Measurements from ENCODE around the gene C1orf232. TPM values are rescaled to one million over a fixed set of nuclear protein-coding genes. Genes with fewer than 3 reads are reported as not detected.
A peak's percentile ranks its signal among the peaks of the same experiment; 100 is the strongest.

C1orf232 gene
- total and polyA plus RNA-seq, 2 of the 13 experiments (the other 11 are each of a cell fraction or from before 2014, with no cell fraction given): not detected

DNA sequence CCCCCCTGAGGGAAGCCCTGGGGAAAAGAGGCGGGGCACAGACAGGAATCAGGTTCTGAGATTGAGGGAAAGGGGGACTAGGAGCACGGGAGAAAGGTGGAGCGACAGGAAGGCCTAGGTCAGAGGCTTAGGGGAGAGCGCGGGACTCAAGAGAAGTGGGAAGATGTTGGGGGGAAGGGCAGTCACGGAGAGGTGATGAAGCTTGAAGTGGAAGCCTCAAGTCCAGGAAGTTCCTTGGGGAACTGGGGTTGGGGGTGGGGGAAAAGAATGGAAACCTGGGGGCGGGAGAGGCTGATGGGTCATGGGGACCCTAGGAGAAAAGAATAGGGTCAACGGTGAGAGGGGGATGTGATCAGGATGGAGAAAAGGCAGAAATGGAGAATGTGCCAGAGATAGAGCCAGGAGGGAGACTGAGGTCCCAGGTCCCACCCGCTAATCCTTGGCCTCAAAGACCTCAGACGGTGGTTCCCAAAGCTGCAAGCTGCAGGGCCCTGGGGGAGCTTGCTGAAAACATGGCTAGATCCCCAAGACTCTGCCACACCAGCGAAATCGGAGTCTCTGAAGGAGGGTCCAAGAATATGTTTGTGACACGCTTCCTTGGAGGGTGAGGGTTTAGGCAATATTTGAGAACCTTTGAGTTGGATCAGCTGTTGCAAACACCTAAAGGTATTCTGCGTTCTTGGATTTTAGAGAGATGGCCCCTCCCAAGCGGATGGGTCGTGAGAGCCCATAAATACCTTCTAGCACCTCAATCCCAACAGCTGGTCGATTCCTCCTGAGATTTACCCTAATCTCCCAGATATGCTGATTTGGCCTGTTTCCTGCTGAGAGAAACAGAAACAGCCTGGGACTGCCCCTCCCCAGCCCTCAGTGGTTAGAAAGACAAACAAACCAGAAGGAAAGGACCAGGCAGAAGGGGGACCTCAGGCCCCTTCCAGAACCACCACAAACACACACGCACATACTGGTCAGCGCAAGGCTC, 3.6 kb downstream of the C1orf232 start:
- Histone ChIP-seq H3K36me3 (replicated peaks in 1 of 2; ENCODE audit: control insufficient read depth in 1 of 2, insufficient read depth in 2 of 2, low read length in 2 of 2) (no peaks in the 10 kb centered on the region), H3K4me3 (replicated peaks in 1 of 3; ENCODE audit: insufficient read depth in 1 of 3, low read depth in 2 of 3, low read length in 3 of 3) (peak overlapping the region; percentile 50 to 76 (median 64); a peak in 4 of 6 replicates), H4K20me1 (ENCODE audit: insufficient read depth, low read length) (no peaks in the 10 kb centered on the region), H3K27me3 (ENCODE audit: control insufficient read depth in 1 of 2, insufficient read depth in 2 of 2, low read length in 2 of 2) (peaks cover 8 to 43% of the 10 kb centered on the region in 2 experiments; a peak in 4 of 5 replicates), H3K9me3 (ENCODE audit: low read length) (no peaks in the 10 kb centered on the region), H2AFZ (ENCODE audit: low read length) (no peak overlapping the region), H3K27ac (ENCODE audit: extremely low read length, insufficient read depth, low read length) (no peak overlapping the region), H3K4me1 (ENCODE audit: insufficient read depth, low read length) (peaks cover 40% of the 10 kb centered on the region), H3K4me2 (ENCODE audit: low read depth, low read length) (peak overlapping the region; percentile 89), H3K9ac (ENCODE audit: insufficient read depth, low read depth, low read length) (peak overlapping the region; percentile 39; the same call in 1 of the 2 replicates), H3K79me2 (ENCODE audit: insufficient read depth, low read length) (peaks cover 2% of the 10 kb centered on the region)
- no TSS peak for BruUV-seq (replicated peaks)
- DNase-seq (ENCODE audit: low spot score) (no peak), FAIRE-seq (no peak), ATAC-seq (no peak)
- in situ Hi-C loops (cut with HindIII; ENCODE audit: extremely low pct_ligation_motif_present, low pct_unique_long_range_greater_than_20kb) (loop anchor here (10.0 kb wide), 1 partner anchor 270 kb away; no protein-coding TSS in a partner anchor), intact Hi-C loops (cut with micrococcal nuclease; ENCODE audit: unreplicated experiment) (loop anchor here (5.0 kb wide), 2 partner anchors 53 to 128 kb away; partner anchors contain the start of gene PDIK1L)
- 45% methylated on average over 19 of the region's 19 CpGs for WGBS (ENCODE audit: low lambda C conversion rate)
- CTCF ChIA-PET (ENCODE audit: low intra/inter-chr PET ratio, low total read pairs): interaction anchor here (1.7 to 2.0 kb wide), 2 partner anchors 60 to 69 kb away, joined by 6 to 11 read pairs; partner anchors contain the start of gene CEP85
- POLR2A ChIA-PET: no interaction called here
- TF ChIP-seq MXD4 (CRISPR knock-in tag; IDR thresholded peaks at IDR 0.05): no peak
- TF ChIP-seq, protein P1, sequence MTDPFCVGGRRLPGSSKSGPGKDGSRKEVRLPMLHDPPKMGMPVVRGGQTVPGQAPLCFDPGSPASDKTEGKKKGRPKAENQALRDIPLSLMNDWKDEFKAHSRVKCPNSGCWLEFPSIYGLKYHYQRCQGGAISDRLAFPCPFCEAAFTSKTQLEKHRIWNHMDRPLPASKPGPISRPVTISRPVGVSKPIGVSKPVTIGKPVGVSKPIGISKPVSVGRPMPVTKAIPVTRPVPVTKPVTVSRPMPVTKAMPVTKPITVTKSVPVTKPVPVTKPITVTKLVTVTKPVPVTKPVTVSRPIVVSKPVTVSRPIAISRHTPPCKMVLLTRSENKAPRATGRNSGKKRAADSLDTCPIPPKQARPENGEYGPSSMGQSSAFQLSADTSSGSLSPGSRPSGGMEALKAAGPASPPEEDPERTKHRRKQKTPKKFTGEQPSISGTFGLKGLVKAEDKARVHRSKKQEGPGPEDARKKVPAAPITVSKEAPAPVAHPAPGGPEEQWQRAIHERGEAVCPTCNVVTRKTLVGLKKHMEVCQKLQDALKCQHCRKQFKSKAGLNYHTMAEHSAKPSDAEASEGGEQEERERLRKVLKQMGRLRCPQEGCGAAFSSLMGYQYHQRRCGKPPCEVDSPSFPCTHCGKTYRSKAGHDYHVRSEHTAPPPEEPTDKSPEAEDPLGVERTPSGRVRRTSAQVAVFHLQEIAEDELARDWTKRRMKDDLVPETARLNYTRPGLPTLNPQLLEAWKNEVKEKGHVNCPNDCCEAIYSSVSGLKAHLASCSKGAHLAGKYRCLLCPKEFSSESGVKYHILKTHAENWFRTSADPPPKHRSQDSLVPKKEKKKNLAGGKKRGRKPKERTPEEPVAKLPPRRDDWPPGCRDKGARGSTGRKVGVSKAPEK (CRISPR knock-in tag; IDR thresholded peaks at IDR 0.05; ENCODE audit: borderline replicate concordance): no peak
- no peak for TF ChIP-seq ZNF251 (CRISPR knock-in tag; IDR thresholded peaks at IDR 0.05)
- no peak for TF ChIP-seq FOXK2 (IDR thresholded peaks at IDR 0.05)
- TF ChIP-seq ZNF451 (CRISPR knock-in tag; IDR thresholded peaks at IDR 0.05): no peak
- TF ChIP-seq NFYB (CRISPR knock-in tag; IDR thresholded peaks at IDR 0.05): no peak
- TF ChIP-seq, protein P2, sequence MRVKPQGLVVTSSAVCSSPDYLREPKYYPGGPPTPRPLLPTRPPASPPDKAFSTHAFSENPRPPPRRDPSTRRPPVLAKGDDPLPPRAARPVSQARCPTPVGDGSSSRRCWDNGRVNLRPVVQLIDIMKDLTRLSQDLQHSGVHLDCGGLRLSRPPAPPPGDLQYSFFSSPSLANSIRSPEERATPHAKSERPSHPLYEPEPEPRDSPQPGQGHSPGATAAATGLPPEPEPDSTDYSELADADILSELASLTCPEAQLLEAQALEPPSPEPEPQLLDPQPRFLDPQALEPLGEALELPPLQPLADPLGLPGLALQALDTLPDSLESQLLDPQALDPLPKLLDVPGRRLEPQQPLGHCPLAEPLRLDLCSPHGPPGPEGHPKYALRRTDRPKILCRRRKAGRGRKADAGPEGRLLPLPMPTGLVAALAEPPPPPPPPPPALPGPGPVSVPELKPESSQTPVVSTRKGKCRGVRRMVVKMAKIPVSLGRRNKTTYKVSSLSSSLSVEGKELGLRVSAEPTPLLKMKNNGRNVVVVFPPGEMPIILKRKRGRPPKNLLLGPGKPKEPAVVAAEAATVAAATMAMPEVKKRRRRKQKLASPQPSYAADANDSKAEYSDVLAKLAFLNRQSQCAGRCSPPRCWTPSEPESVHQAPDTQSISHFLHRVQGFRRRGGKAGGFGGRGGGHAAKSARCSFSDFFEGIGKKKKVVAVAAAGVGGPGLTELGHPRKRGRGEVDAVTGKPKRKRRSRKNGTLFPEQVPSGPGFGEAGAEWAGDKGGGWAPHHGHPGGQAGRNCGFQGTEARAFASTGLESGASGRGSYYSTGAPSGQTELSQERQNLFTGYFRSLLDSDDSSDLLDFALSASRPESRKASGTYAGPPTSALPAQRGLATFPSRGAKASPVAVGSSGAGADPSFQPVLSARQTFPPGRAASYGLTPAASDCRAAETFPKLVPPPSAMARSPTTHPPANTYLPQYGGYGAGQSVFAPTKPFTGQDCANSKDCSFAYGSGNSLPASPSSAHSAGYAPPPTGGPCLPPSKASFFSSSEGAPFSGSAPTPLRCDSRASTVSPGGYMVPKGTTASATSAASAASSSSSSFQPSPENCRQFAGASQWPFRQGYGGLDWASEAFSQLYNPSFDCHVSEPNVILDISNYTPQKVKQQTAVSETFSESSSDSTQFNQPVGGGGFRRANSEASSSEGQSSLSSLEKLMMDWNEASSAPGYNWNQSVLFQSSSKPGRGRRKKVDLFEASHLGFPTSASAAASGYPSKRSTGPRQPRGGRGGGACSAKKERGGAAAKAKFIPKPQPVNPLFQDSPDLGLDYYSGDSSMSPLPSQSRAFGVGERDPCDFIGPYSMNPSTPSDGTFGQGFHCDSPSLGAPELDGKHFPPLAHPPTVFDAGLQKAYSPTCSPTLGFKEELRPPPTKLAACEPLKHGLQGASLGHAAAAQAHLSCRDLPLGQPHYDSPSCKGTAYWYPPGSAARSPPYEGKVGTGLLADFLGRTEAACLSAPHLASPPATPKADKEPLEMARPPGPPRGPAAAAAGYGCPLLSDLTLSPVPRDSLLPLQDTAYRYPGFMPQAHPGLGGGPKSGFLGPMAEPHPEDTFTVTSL (CRISPR knock-in tag; IDR thresholded peaks at IDR 0.05; ENCODE audit: borderline replicate concordance): no peak
- TF ChIP-seq, protein P3, sequence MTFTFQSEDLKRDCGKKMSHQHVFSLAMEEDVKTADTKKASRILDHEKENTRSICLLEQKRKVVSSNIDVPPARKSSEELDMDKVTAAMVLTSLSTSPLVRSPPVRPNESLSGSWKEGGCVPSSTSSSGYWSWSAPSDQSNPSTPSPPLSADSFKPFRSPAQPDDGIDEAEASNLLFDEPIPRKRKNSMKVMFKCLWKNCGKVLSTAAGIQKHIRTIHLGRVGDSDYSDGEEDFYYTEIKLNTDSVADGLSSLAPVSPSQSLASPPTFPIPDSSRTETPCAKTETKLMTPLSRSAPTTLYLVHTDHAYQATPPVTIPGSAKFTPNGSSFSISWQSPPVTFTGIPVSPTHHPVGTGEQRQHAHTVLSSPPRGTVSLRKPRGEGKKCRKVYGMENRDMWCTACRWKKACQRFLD (CRISPR knock-in tag; IDR thresholded peaks at IDR 0.05; ENCODE audit: borderline replicate concordance): no peak
- TF ChIP-seq, protein P4, sequence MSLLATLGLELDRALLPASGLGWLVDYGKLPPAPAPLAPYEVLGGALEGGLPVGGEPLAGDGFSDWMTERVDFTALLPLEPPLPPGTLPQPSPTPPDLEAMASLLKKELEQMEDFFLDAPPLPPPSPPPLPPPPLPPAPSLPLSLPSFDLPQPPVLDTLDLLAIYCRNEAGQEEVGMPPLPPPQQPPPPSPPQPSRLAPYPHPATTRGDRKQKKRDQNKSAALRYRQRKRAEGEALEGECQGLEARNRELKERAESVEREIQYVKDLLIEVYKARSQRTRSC (CRISPR knock-in tag; IDR thresholded peaks at IDR 0.05; ENCODE audit: low read depth): no peak
- TF ChIP-seq GABPB1 (CRISPR knock-in tag; IDR thresholded peaks at IDR 0.05): no peak
- no peak for TF ChIP-seq FOXM1 (CRISPR knock-in tag; IDR thresholded peaks at IDR 0.05)

Data from HepG2 (cell line).